Neural cell (in vitro differentiated cells): Measurements from ENCODE around the gene RUFY3. TPM values are rescaled to one million over a fixed set of nuclear protein-coding genes. Genes with fewer than 3 reads are reported as not detected.

Experiments used
- H2AFZ ChIP-seq: fragments of 200-600, 300-800 bp; sonication (generic), shearing (Covaris generic); 2 replicates; pipeline ENCODE4 v1.6.0; 2014; ENCODE audit warnings: low read depth, mild to moderate bottlenecking, antibody characterized with exemption, low read length, moderate library complexity
- H3F3A ChIP-seq: fragments of 200-600 bp; shearing (Covaris generic); 2 replicates; pipeline ENCODE4 v1.6.1; 2016; ENCODE audit warnings: mild to moderate bottlenecking, moderate library complexity, mixed read lengths, antibody characterized with exemption, low read length; ENCODE audit not compliant: insufficient read depth, poor library complexity, severe bottlenecking
- H3K27ac ChIP-seq: fragments of 200-600, 300-800 bp; sonication (generic), shearing (Covaris generic); 2 replicates; pipeline ENCODE4 v1.5.1; 2014; ENCODE audit warnings: mild to moderate bottlenecking, low read length, moderate library complexity
- H3K27me3 ChIP-seq: fragments of 300-800, 200-600 bp; sonication (generic), shearing (Covaris generic); 2 replicates; pipeline ENCODE4 v1.6.0; 2014; ENCODE audit warnings: mild to moderate bottlenecking, low read depth, low read length, moderate library complexity; ENCODE audit not compliant: insufficient read depth
- H3K36me3 ChIP-seq: fragments of 300-800, 200-600 bp; sonication (generic), shearing (Covaris generic); 2 replicates; pipeline ENCODE4 v1.5.1; 2014; ENCODE audit warnings: mild to moderate bottlenecking, antibody characterized with exemption, low read length, moderate library complexity; ENCODE audit not compliant: insufficient read depth
- H3K4me2 ChIP-seq: fragments of 300-800, 200-600 bp; sonication (generic), shearing (Covaris generic); 2 replicates; pipeline ENCODE4 v1.6.0; 2014; ENCODE audit warnings: mild to moderate bottlenecking, low read length
- H3K4me3 ChIP-seq: fragments of 300-800, 200-600 bp; sonication (generic), shearing (Covaris generic); 2 replicates; pipeline ENCODE4 v1.5.1; 2014; ENCODE audit warnings: mild to moderate bottlenecking, low read length, moderate library complexity
- H3K79me2 ChIP-seq: fragments of 200-600 bp; shearing (Covaris generic); replicated peaks from 2 replicates; pipeline ENCODE4 v1.6.0; 2014; ENCODE audit warnings: mild to moderate bottlenecking, low read length, moderate library complexity; ENCODE audit not compliant: insufficient read depth
- H3K9ac ChIP-seq: fragments of 300-800, 200-600 bp; sonication (generic), shearing (Covaris generic); 2 replicates; pipeline ENCODE4 v1.6.1; 2016; ENCODE audit warnings: mild to moderate bottlenecking, low read length, mixed read lengths
- H3K9me2 ChIP-seq: fragments of 200-600 bp; shearing (Covaris generic); 2 replicates; pipeline ENCODE4 v1.6.1; 2016; ENCODE audit warnings: mild to moderate bottlenecking, low read length, mixed read lengths; ENCODE audit not compliant: insufficient read depth
- H3K9me3 ChIP-seq: fragments of 200-600, 300-800 bp; sonication (generic), shearing (Covaris generic); 2 replicates; pipeline ENCODE4 v1.6.1; 2016; ENCODE audit warnings: mild to moderate bottlenecking, mixed run types, low read length, moderate library complexity, mixed read lengths
- H4K20me1 ChIP-seq: fragments of 200-600 bp; shearing (Covaris generic); 2 replicates; pipeline ENCODE4 v1.6.1; 2016; ENCODE audit warnings: mild to moderate bottlenecking, mixed run types; ENCODE audit not compliant: insufficient read depth
- CTCF ChIP-seq: fragments of 450-650 bp; IDR thresholded peaks from 2 replicates; pipeline ENCODE4 v1.5.1; 2014; ENCODE audit warnings: antibody characterized with exemption, mild to moderate bottlenecking, moderate library complexity; ENCODE audit not compliant: poor library complexity, severe bottlenecking
- EP300 ChIP-seq: fragments of 450-650 bp; conservative IDR thresholded peaks from 2 replicates; pipeline ENCODE4 v1.6.1; 2014; ENCODE audit warnings: antibody characterized with exemption, mild to moderate bottlenecking, moderate library complexity; ENCODE audit not compliant: poor library complexity, severe bottlenecking
- EZH2 ChIP-seq: fragments of 200-600, 300-800 bp; shearing (Covaris generic), sonication (generic); IDR thresholded peaks from 2 replicates; pipeline ENCODE4 v1.6.1; 2014; ENCODE audit warnings: antibody characterized with exemption, low read length, borderline replicate concordance, mild to moderate bottlenecking; ENCODE audit not compliant: insufficient read depth, poor library complexity, severe bottlenecking
- MXI1 ChIP-seq: fragments of 450-650 bp; conservative IDR thresholded peaks from 2 replicates; pipeline ENCODE4 v1.6.1; 2014; ENCODE audit warnings: antibody characterized with exemption, mild to moderate bottlenecking; ENCODE audit not compliant: poor library complexity, severe bottlenecking
- POLR2AphosphoS5 ChIP-seq: IDR thresholded peaks from 2 replicates; pipeline ENCODE4 v1.6.1; 2012
- RAD21 ChIP-seq: fragments of 450-650 bp; conservative IDR thresholded peaks from 2 replicates; pipeline ENCODE4 v1.6.1; 2014; ENCODE audit warnings: antibody characterized with exemption, mild to moderate bottlenecking, moderate library complexity
- REST ChIP-seq: IDR thresholded peaks from 2 replicates; pipeline ENCODE4 v1.6.1; 2012; ENCODE audit warnings: borderline replicate concordance
- SMC3 ChIP-seq: fragments of 450-650 bp; conservative IDR thresholded peaks from 2 replicates; pipeline ENCODE4 v1.6.1; 2014; ENCODE audit warnings: antibody characterized with exemption, mild to moderate bottlenecking, moderate library complexity; ENCODE audit not compliant: poor library complexity
- TAF1 ChIP-seq: IDR thresholded peaks from 2 replicates; pipeline ENCODE4 v1.6.1; 2012; ENCODE audit warnings: low read depth
- polyA plus RNA-seq: library from polyadenylated mRNA; depleted of rRNA; stranded (reverse); fragments of >200 nt; gene quantifications from 2 replicates; pipeline ENCODE4 v1.2.3, GENCODE V29; 2014

Gene RUFY3
- polyA plus RNA-seq, 1 donor from 2014 or later, result 414 TPM

GRCh38 chr4:70759627-70760026 lies 37.9 kb downstream of the RUFY3 start:
- H3K9me2 ChIP-seq, result no peaks in the 10 kb centered on the region
- H3F3A ChIP-seq, result no peaks in the 10 kb centered on the region
- no peak overlapping the region for H2AFZ ChIP-seq
- no peak for TF ChIP-seq POLR2AphosphoS5
- no peak for TF ChIP-seq CTCF
- no peak for TF ChIP-seq RAD21
- TF ChIP-seq EZH2, result no peak
- TF ChIP-seq TAF1, result no peak
- no peak for TF ChIP-seq EP300
- no peak for TF ChIP-seq MXI1
- H3K4me2 ChIP-seq, result no peak overlapping the region
- H3K9me3 ChIP-seq, result no peaks in the 10 kb centered on the region
- no peaks in the 10 kb centered on the region for H3K27me3 ChIP-seq
- H3K4me3 ChIP-seq, result no peak overlapping the region
- H3K27ac ChIP-seq, result no peak overlapping the region
- H4K20me1 ChIP-seq, result peaks cover 7% of the 10 kb centered on the region
- peaks cover 16% of the 10 kb centered on the region for H3K36me3 ChIP-seq
- no peak overlapping the region for H3K9ac ChIP-seq
- H3K79me2 ChIP-seq, result peaks cover 17% of the 10 kb centered on the region

GRCh38 chr4:70760662-70761061 lies 38.9 kb downstream of the RUFY3 start:
- Histone ChIP-seq H3K4me3 (no peak overlapping the region), H3K9ac (no peak overlapping the region)

More at GRCh38 chr4:70760662-70761061, 38.9 kb downstream of the RUFY3 start:
- no peak overlapping the region for H2AFZ ChIP-seq
- no peak for TF ChIP-seq REST
- no peak for TF ChIP-seq EP300
- no peak for TF ChIP-seq SMC3
- TF ChIP-seq CTCF, result no peak
- no peak for TF ChIP-seq RAD21
- no peak for TF ChIP-seq MXI1
- no peak for TF ChIP-seq POLR2AphosphoS5
- no peak for TF ChIP-seq EZH2
- TF ChIP-seq TAF1, result no peak
- H3K27ac ChIP-seq, result no peak overlapping the region
- H3K4me2 ChIP-seq, result no peak overlapping the region
- H3K36me3 ChIP-seq, result peaks cover 17% of the 10 kb centered on the region
- H4K20me1 ChIP-seq, result peaks cover 7% of the 10 kb centered on the region
- no peaks in the 10 kb centered on the region for H3K9me2 ChIP-seq
- H3K27me3 ChIP-seq, result no peaks in the 10 kb centered on the region
- H3K79me2 ChIP-seq, result peaks cover 17% of the 10 kb centered on the region
- H3F3A ChIP-seq, result no peaks in the 10 kb centered on the region
- H3K9me3 ChIP-seq, result no peaks in the 10 kb centered on the region
